GM20000 (cell line): ENCODE results near the gene SDCCAG8.
A peak's percentile ranks its signal among the peaks of the same experiment; 100 is the strongest.

Experiments used
- DNase-seq: peaks from one replicate; pipeline ENCODE4 v3.0.0; 2012; ENCODE audit warnings: low spot score
- CTCF ChIP-seq: IDR thresholded peaks from 2 replicates; pipeline ENCODE4 v1.5.1; 2012; ENCODE audit warnings: mild to moderate bottlenecking, control low read depth; ENCODE audit errors: extremely low read depth, missing control alignments

Gene SDCCAG8

GRCh38 chr1:243481101-243481500, 225.3 kb downstream of the SDCCAG8 start:
- TF ChIP-seq CTCF = no peak
- DNase-seq = no peak

- no peak for TF ChIP-seq CTCF
- no peak for DNase-seq
Measured at GRCh38 chr1:243482141-243483022, 226.5 kb downstream of the SDCCAG8 start.

GRCh38 chr1:243483071-243483771, 227.4 kb downstream of the SDCCAG8 start:
- no peak for TF ChIP-seq CTCF
- peak; percentile 59 for DNase-seq

- no peak for DNase-seq
- TF ChIP-seq CTCF = no peak
Measured at GRCh38 chr1:243483952-243484351, 228.1 kb downstream of the SDCCAG8 start.

GRCh38 chr1:243487036-243487648, 231.3 kb downstream of the SDCCAG8 start:
- no peak for TF ChIP-seq CTCF
- no peak for DNase-seq

GRCh38 chr1:243487649-243488227, 231.9 kb downstream of the SDCCAG8 start:
- no peak for TF ChIP-seq CTCF
- no peak for DNase-seq
